Osteoblast (primary cell): ENCODE results near the gene SLC52A1. TPM values are rescaled to one million over a fixed set of nuclear protein-coding genes. Genes with fewer than 3 reads are reported as not detected.
A peak's percentile ranks its signal among the peaks of the same experiment; 100 is the strongest.
"Not testable (repeated sequence)": the region's sequence is repeated elsewhere in the genome, so short reads cannot be mapped to it uniquely, and the experiment has no call there.

Experiments
- DNase-seq: peaks from one replicate; pipeline ENCODE4 v3.0.0; 2011; ENCODE audit warnings: low spot score, mixed read lengths; ENCODE audit not compliant: insufficient read length; ENCODE audit errors: missing footprints
- H2AFZ ChIP-seq: 2 replicates; pipeline ENCODE4 v1.6.0; 2011; ENCODE audit warnings: mild to moderate bottlenecking, low read length
- H3K27ac ChIP-seq: 2 replicates; pipeline ENCODE4 v1.5.1; 2011; ENCODE audit warnings: mild to moderate bottlenecking, low read depth, low read length, moderate library complexity
- H3K27me3 ChIP-seq: 2 replicates; pipeline ENCODE4 v1.6.0; 2012; ENCODE audit warnings: mild to moderate bottlenecking, control low read depth, inconsistent platforms, low read length, moderate library complexity; ENCODE audit not compliant: insufficient read depth
- H3K36me3 ChIP-seq: 2 replicates; pipeline ENCODE4 v1.5.1; 2011; ENCODE audit warnings: mild to moderate bottlenecking, low read length, control low read depth, moderate library complexity; ENCODE audit not compliant: insufficient read depth
- H3K4me1 ChIP-seq: 2 replicates; pipeline ENCODE4 v1.5.1; 2011; ENCODE audit warnings: mild to moderate bottlenecking, low read length, control low read depth, moderate library complexity; ENCODE audit not compliant: insufficient read depth
- H3K4me2 ChIP-seq: 2 replicates; pipeline ENCODE4 v1.6.0; 2011; ENCODE audit warnings: mild to moderate bottlenecking, low read length; ENCODE audit not compliant: insufficient read depth
- H3K4me3 ChIP-seq: fragments of 200-600 bp; sonication (generic); 3 replicates; pipeline ENCODE4 v1.5.1; 2012; ENCODE audit warnings: mild to moderate bottlenecking, low read length, inconsistent platforms; ENCODE audit not compliant: insufficient read depth
- H3K79me2 ChIP-seq: 2 replicates; pipeline ENCODE4 v1.6.0; 2012; ENCODE audit warnings: mild to moderate bottlenecking, low read length, control low read depth, inconsistent platforms; ENCODE audit not compliant: insufficient read depth
- H3K9me3 ChIP-seq: 2 replicates; pipeline ENCODE4 v1.5.1; 2011; ENCODE audit warnings: low read depth, low read length, control low read depth
- H4K20me1 ChIP-seq: 2 replicates; pipeline ENCODE4 v1.6.0; 2012; ENCODE audit warnings: mild to moderate bottlenecking, low read length, control low read depth; ENCODE audit not compliant: insufficient read depth
- total RNA-seq: library from RNA; depleted of rRNA; stranded (reverse); fragments of >200 nt; gene quantifications from 2 replicates; pipeline ENCODE4 v1.2.3, GENCODE V29; 2012
- TF ChIP-seq, protein P1 (sequence below): IDR thresholded peaks from 2 replicates; pipeline ENCODE4 v1.5.1; 2011; ENCODE audit warnings: mild to moderate bottlenecking, low read depth, low read length, moderate library complexity; ENCODE audit errors: extremely low read depth

SLC52A1 gene
- not detected in 2 replicates for total RNA-seq

- DNase-seq = no peak
- Histone ChIP-seq H3K4me2 (peak within 1 kb of the TSS; percentile 55), H4K20me1 (no peaks in the 10 kb centered on the region), H3K27me3 (peaks cover 11% of the 10 kb centered on the region), H2AFZ (no peak within 1 kb of the TSS), H3K79me2 (no peaks in the 10 kb centered on the region), H3K4me1 (peaks cover 2% of the 10 kb centered on the region), H3K27ac (no peak within 1 kb of the TSS), H3K9me3 (no peaks in the 10 kb centered on the region), H3K4me3 (no peak within 1 kb of the TSS), H3K36me3 (no peaks in the 10 kb centered on the region)
- TF ChIP-seq, protein P1, sequence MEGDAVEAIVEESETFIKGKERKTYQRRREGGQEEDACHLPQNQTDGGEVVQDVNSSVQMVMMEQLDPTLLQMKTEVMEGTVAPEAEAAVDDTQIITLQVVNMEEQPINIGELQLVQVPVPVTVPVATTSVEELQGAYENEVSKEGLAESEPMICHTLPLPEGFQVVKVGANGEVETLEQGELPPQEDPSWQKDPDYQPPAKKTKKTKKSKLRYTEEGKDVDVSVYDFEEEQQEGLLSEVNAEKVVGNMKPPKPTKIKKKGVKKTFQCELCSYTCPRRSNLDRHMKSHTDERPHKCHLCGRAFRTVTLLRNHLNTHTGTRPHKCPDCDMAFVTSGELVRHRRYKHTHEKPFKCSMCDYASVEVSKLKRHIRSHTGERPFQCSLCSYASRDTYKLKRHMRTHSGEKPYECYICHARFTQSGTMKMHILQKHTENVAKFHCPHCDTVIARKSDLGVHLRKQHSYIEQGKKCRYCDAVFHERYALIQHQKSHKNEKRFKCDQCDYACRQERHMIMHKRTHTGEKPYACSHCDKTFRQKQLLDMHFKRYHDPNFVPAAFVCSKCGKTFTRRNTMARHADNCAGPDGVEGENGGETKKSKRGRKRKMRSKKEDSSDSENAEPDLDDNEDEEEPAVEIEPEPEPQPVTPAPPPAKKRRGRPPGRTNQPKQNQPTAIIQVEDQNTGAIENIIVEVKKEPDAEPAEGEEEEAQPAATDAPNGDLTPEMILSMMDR = no peak
Observed at GRCh38 chr17:5035315-5035714, at the start of gene SLC52A1. SLC52A1 (minus strand) TSS chr17:5035426; CDS start chr17:5034606, 820 bp downstream.

GRCh38 chr17:5080591-5080990 is 45.4 kb upstream of the SLC52A1 start:
- no peak overlapping the region for H3K4me3 ChIP-seq
- no peaks in the 10 kb centered on the region for H3K36me3 ChIP-seq
- no peaks in the 10 kb centered on the region for H4K20me1 ChIP-seq
- H2AFZ ChIP-seq = no peak overlapping the region
- peaks cover 5% of the 10 kb centered on the region for H3K79me2 ChIP-seq
- H3K4me2 ChIP-seq = no peak overlapping the region
- TF ChIP-seq, protein P1 = no peak
- peak; percentile 79 for DNase-seq
- H3K27me3 ChIP-seq = no peaks in the 10 kb centered on the region
- H3K9me3 ChIP-seq = no peaks in the 10 kb centered on the region
- no peak overlapping the region for H3K27ac ChIP-seq
- H3K4me1 ChIP-seq = peaks cover 9% of the 10 kb centered on the region

DNA sequence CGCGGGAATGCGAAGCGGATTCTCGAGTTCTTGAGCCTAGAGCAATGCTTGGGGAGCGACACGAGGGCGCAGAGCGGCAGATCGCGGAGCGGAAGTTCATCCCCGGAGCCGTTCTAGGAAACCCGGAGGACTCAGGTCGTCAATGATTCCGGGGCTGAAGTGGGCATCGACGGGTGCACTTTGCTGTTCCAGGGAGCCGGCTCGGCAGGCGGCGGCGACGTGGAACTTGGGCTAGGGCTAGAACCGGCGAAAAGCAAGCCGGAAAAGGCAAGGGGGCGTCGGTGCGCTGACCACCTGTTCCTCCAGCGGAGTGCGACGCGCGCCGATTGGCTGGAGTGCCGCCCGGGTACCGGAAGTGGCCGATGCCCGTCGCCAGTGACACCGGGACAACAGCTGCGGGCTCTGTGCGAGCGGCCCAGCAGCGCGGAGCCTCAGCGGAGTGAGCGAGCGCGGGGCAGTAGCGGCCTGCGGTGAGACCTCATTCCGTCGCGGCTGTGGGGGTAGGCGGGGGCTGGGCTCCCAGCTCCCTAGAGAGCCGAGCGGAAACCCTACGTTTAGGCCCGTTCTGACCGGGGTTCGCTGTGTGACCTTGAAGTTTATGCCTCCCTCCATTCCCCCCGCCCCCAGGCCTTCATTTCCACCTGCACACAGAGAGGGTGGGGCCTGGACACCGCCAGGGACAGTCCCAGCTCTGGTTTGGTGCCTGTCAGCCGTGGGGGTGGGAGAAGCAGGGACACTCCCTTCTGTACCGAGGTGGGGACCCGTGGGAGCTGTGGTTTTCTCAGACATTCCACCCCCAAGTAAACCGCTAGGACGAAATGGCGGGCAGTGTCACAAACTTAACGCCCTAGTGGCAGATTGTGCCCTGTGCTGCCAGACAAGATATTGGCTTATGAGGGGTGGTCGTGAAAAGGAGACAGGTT is 43.1 kb upstream of the SLC52A1 start, which contains the start of gene ZFP3:
Gene ZFP3 (plus strand): TSS at position 362 of the 923 bp plus-strand sequence. CDS start 13,038 bp downstream, outside the sequence.
- Histone ChIP-seq H4K20me1 (no peaks in the 10 kb centered on the region), H2AFZ (peak within 1 kb of the TSS; percentile 99), H3K27ac (peak within 1 kb of the TSS; percentile 36), H3K27me3 (no peaks in the 10 kb centered on the region), H3K4me3 (peak within 1 kb of the TSS; percentile 89), H3K79me2 (peaks cover 5% of the 10 kb centered on the region), H3K9me3 (no peaks in the 10 kb centered on the region), H3K4me2 (peak within 1 kb of the TSS; percentile 83), H3K36me3 (no peaks in the 10 kb centered on the region), H3K4me1 (peaks cover 9% of the 10 kb centered on the region)
- DNase-seq = peak; percentile 94
- TF ChIP-seq, protein P1 = no peak

DNA sequence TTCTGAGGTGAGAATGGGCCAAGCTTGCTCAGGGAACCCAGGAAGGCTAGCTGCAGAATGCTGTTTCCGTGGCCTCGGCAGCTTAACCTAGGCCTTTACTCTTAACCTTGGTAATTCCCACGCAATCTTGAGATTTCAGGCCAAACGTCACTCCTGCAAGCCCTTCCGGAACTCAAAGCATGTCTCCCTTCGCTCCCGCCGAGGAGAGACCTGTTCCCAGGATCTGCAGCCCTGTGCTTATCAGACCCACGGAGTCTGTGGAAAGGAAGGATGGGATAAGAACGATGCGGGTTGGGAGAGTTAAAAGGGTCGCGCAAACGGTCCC is 42.5 kb upstream of the SLC52A1 start:
- Histone ChIP-seq H3K27me3 (no peaks in the 10 kb centered on the region), H4K20me1 (no peaks in the 10 kb centered on the region), H2AFZ (peak overlapping the region; percentile 99), H3K36me3 (no peaks in the 10 kb centered on the region), H3K9me3 (no peaks in the 10 kb centered on the region), H3K4me3 (peak overlapping the region; percentile 89), H3K27ac (no peak overlapping the region), H3K4me2 (peak overlapping the region; percentile 83), H3K4me1 (peaks cover 9% of the 10 kb centered on the region), H3K79me2 (peaks cover 5% of the 10 kb centered on the region)
- no peak for DNase-seq
- TF ChIP-seq, protein P1 = no peak

DNA sequence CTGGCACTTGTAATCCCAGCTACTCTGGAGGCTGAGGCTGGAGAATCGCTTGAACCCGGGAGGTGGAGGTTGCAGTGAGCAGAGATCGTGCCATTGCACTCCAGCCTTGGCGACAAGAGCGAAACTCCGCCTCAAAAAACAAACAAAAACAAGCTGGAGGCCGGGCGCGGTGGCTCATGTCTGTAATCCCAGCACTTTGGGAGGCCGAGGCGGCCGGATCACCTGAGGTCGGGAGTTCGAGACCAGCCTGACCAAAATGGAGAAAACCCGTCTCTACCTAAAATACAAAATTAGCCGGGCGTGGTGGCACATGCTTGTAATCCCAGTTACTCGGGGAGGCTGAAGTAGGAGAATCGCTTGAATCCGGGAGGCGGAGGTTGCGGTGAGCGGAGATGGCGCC is 42.0 kb upstream of the SLC52A1 start:
- not testable (repeated sequence) for H3K4me1 ChIP-seq, H4K20me1 ChIP-seq, H3K27ac ChIP-seq, H3K36me3 ChIP-seq, DNase-seq, H3K79me2 ChIP-seq, H3K27me3 ChIP-seq, H3K9me3 ChIP-seq
- Histone ChIP-seq H3K4me2 (peak overlapping the region; percentile 83), H3K4me3 (peak overlapping the region; percentile 89), H2AFZ (peak overlapping the region; percentile 99)

DNA sequence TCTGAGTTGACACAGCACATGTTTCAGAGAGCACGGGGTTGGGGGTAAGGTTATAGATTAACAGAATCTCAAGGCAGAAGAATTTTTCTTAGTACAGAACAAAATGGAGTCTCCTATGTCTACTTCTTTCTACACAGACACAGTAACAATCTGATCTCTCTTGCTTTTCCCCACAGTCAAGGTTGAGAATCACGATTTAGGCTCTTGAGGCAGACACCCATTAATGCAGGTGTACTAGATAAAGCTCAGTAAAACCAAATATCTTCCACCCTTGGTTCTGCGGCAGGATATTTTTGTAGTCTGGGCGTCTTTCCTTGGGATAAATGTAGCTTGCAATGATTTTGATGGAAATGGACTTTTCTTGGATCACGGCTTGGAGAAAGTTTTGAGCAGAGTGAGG is 40.2 kb upstream of the SLC52A1 start:
- not testable (repeated sequence) for DNase-seq, H2AFZ ChIP-seq, H3K4me1 ChIP-seq, H3K9me3 ChIP-seq, H4K20me1 ChIP-seq, H3K4me3 ChIP-seq, H3K79me2 ChIP-seq, H3K27me3 ChIP-seq, H3K4me2 ChIP-seq, H3K36me3 ChIP-seq, H3K27ac ChIP-seq
